SH-SY5Y (cell line): ENCODE results near the gene SIPA1L3.

Source experiments
- GATA2 ChIP-seq: IDR thresholded peaks from 2 replicates; pipeline ENCODE4 v1.6.1; 2011; ENCODE audit warnings: mild to moderate bottlenecking, low read depth, low read length
- GATA3 ChIP-seq: IDR thresholded peaks from 2 replicates; pipeline ENCODE4 v1.6.1; 2011; ENCODE audit warnings: low read depth, mild to moderate bottlenecking, low read length, moderate library complexity

DNA sequence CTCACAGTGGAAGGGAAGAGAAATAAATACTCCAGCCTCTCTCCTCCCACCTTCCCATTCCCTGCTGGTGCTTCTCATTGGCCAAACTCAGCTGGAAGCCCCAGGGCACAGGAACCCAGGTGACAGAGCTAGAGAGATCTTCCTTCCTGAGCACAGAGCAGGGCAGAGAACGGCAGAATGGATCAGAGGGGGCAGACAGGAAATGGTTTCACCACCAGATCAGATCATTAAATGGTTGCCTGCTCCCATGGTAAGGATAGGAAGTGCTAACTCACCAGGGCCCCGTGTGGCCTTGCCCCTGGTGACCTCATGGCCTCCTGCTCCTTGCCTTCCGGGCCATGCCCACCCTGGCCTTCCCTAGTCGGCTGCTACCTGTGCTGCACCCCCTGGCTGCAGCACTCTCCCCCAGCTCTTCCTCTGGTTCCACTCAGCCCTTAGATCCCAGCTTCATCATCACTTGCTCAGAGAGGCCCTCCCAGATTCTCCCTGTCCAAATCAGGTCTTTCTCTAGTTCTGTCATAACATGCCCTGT is 208.3 kb downstream of the SIPA1L3 start:
- TF ChIP-seq GATA2 (no peak), GATA3 (no peak)
